Calu3 (cell line): ENCODE results near the gene ERC2. TPM values are rescaled to one million over a fixed set of nuclear protein-coding genes. Genes with fewer than 3 reads are reported as not detected.

Experiments used
- BruUV-seq: library from RNA; stranded (reverse); fragments of 400-500 nt; replicated peaks from 2 replicates; lab custom pipeline; 2021; lab: Mats Ljungman, UMichigan
- CTCF ChIA-PET: fragments of 300-600 bp; sonication (Branson Sonifier 250); formaldehyde crosslinking; loops from one replicate; lab custom pipeline; 2022; ENCODE audit warnings: antibody characterized with exemption; lab: Charles Lee
- DNase-seq: peaks from one replicate; pipeline ENCODE4 v3.0.0; 2022
- H3K27ac Mint-ChIP-seq: one replicate; pipeline ENCODE4 v1.8.0; 2022; ENCODE audit warnings: mixed read lengths; ENCODE audit not compliant: unreplicated experiment
- H3K27me3 Mint-ChIP-seq: one replicate; pipeline ENCODE4 v1.8.0; 2022; ENCODE audit warnings: mixed read lengths; ENCODE audit not compliant: unreplicated experiment
- H3K36me3 Mint-ChIP-seq: one replicate; pipeline ENCODE4 v1.8.0; 2022; ENCODE audit warnings: mild to moderate bottlenecking, moderate library complexity, mixed read lengths; ENCODE audit not compliant: insufficient read depth, unreplicated experiment
- H3K4me1 Mint-ChIP-seq: one replicate; pipeline ENCODE4 v1.8.0; 2022; ENCODE audit warnings: mild to moderate bottlenecking, low read depth, mixed read lengths; ENCODE audit not compliant: unreplicated experiment
- H3K4me3 Mint-ChIP-seq: one replicate; pipeline ENCODE4 v1.8.0; 2022; ENCODE audit warnings: mild to moderate bottlenecking, low read depth, moderate library complexity, mixed read lengths; ENCODE audit not compliant: unreplicated experiment
- H3K9me3 Mint-ChIP-seq: one replicate; pipeline ENCODE4 v1.8.0; 2022; ENCODE audit warnings: low read depth, mixed read lengths; ENCODE audit not compliant: unreplicated experiment
- CTCF ChIP-seq: fragments of 200-600 bp; IDR thresholded peaks from one replicate; pipeline ENCODE4 v1.8.0; 2022; ENCODE audit warnings: antibody characterized with exemption; ENCODE audit not compliant: unreplicated experiment
- intact Hi-C: fragments of 100-400 bp; cut with micrococcal nuclease; formaldehyde crosslinking; loops from one replicate; pipeline ENCODE4 v1.10.0; 2022; ENCODE audit not compliant: unreplicated experiment
- total RNA-seq: library from RNA; stranded (reverse); gene quantifications from 2 replicates; pipeline ENCODE4 v1.2.3, GENCODE V29; 2022

ERC2 gene
- total RNA-seq, 1 experiment from 2014 or later, result 0.73 TPM

- intact Hi-C loops, result loop anchor here (10.0 kb wide), 2 partner anchors 260 to 420 kb away; no protein-coding TSS in a partner anchor
- no peaks in the 10 kb centered on the region for H3K9me3 Mint-ChIP-seq
- no peak overlapping the region for H3K27ac Mint-ChIP-seq
- H3K4me3 Mint-ChIP-seq, result no peak overlapping the region
- BruUV-seq, result no TSS peak
- H3K27me3 Mint-ChIP-seq, result peaks cover 61% of the 10 kb centered on the region
- CTCF ChIA-PET, result no interaction called here
- no peak for TF ChIP-seq CTCF
- no peaks in the 10 kb centered on the region for H3K4me1 Mint-ChIP-seq
- H3K36me3 Mint-ChIP-seq, result peaks cover 11% of the 10 kb centered on the region
- peak; percentile 31 for DNase-seq
Measured at GRCh38 chr3:55484801-55485791, 983.2 kb downstream of the ERC2 start.

DNA sequence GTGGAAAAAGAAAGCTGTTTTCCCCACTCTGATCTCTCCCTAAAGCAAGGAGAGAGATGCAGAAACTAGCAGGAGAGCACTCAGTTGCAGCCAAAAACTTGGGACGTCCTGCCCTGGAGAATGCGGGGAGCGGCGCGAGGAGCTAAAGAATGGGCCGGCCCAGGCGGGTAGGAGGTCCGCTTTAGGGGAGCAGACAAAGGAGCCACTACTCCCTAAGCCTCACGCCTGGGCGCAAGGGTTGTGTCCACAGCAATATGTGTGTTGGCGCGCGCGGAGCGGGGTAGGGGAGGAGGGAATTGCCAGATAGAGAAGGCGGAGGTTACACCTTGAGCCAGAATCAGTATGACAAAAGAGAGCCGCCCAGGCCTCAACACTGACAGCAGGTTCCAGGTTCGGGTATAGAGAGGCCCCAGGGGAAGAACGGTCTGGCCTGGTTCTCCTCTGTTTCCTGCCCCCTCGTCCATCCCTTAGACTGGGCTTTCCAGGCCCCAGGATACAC lies 984.0 kb downstream of the ERC2 start:
- peaks cover 59% of the 10 kb centered on the region for H3K27me3 Mint-ChIP-seq
- H3K27ac Mint-ChIP-seq, result no peak overlapping the region
- H3K4me1 Mint-ChIP-seq, result no peaks in the 10 kb centered on the region
- no peaks in the 10 kb centered on the region for H3K9me3 Mint-ChIP-seq
- CTCF ChIA-PET, result no interaction called here
- H3K36me3 Mint-ChIP-seq, result peaks cover 11% of the 10 kb centered on the region
- intact Hi-C loops, result loop anchor here (10.0 kb wide), 2 partner anchors 261 to 421 kb away; no protein-coding TSS in a partner anchor
- no TSS peak for BruUV-seq
- no peak for TF ChIP-seq CTCF
- H3K4me3 Mint-ChIP-seq, result no peak overlapping the region
- DNase-seq, result no peak

GRCh38 chr3:55483196-55484095 lies 984.8 kb downstream of the ERC2 start:
- TF ChIP-seq CTCF, result no peak
- intact Hi-C loops, result loop anchor here (10.0 kb wide), 2 partner anchors 261 to 421 kb away; no protein-coding TSS in a partner anchor
- BruUV-seq, result no TSS peak
- Mint-ChIP-seq H3K4me3 (no peak overlapping the region), H3K27me3 (peaks cover 54% of the 10 kb centered on the region), H3K9me3 (no peaks in the 10 kb centered on the region), H3K36me3 (peaks cover 11% of the 10 kb centered on the region), H3K27ac (no peak overlapping the region), H3K4me1 (no peaks in the 10 kb centered on the region)
- CTCF ChIA-PET, result no interaction called here
- no peak for DNase-seq
